Colonic mucosa (tissue), 4 donors: ENCODE results near the gene DNAJC9. TPM values are rescaled to one million over a fixed set of nuclear protein-coding genes. Genes with fewer than 3 reads are reported as not detected.

Experiments used
- DNase-seq: peaks from one replicate; pipeline ENCODE4 v3.0.0-alpha.2; 2020
- H3K27ac ChIP-seq: fragments of 200-600 bp; one replicate; pipeline ENCODE4 v1.8.0; 2021
- H3K27me3 ChIP-seq: fragments of 200-600 bp; one replicate; pipeline ENCODE4 v1.8.0; 2021
- H3K36me3 ChIP-seq: fragments of 200-600 bp; one replicate; pipeline ENCODE4 v1.8.0; 2021
- H3K4me1 ChIP-seq: fragments of 200-600 bp; one replicate; pipeline ENCODE4 v1.8.0; 2021; ENCODE audit warnings: mild to moderate bottlenecking
- H3K4me3 ChIP-seq: fragments of 200-600 bp; one replicate; pipeline ENCODE4 v1.8.0; 2021
- H3K9ac ChIP-seq, 2 donors: one replicate each; pipeline ENCODE4 v1.7.0; 2013; ENCODE audit warnings: control low read depth in 2 of 2, low read depth in 2 of 2, low read length in 2 of 2
- H3K9me3 ChIP-seq: fragments of 200-600 bp; one replicate; pipeline ENCODE4 v1.8.0; 2021
- CTCF ChIP-seq: fragments of 200-600 bp; IDR thresholded peaks from one replicate; pipeline ENCODE4 v1.8.0; 2022; ENCODE audit warnings: antibody characterized with exemption, mild to moderate bottlenecking
- intact Hi-C: fragments of 100-400 bp; cut with DNase I; formaldehyde crosslinking; loops from one replicate; pipeline ENCODE4 v1.14.1; 2022
- total RNA-seq, 2 donors: library from RNA; stranded (reverse); fragmentation: NEBNext Ultra II Directional in 1 of 2; extraction: Animal tissue kit (Norgen Biotek cat#: 25700) in 1 of 2; gene quantifications; one replicate each; pipeline ENCODE4 v1.2.1, GENCODE V29; 2021
- donor health status: healthy.
- donor health status: DM: no; HTN: no; CAD: no.
- donor health status: DM: no; HTN: no; CAD: no.

DNAJC9 gene
- total RNA-seq, 2 donors from 2014 or later, result 14.4 to 34.8 TPM

GRCh38 chr10:73246322-73246645 is 771 bp downstream of the DNAJC9 start:
- Histone ChIP-seq H3K4me1 (peaks cover 3% of the 10 kb centered on the region), H3K9ac (peak overlapping the region; percentile 53 to 81), H3K36me3 (no peaks in the 10 kb centered on the region), H3K27ac (peak overlapping the region; percentile 78), H3K9me3 (no peaks in the 10 kb centered on the region), H3K4me3 (peak overlapping the region; percentile 85), H3K27me3 (no peaks in the 10 kb centered on the region)
- intact Hi-C loops, result no loop called here
- TF ChIP-seq CTCF, result no peak
- no peak for DNase-seq

GRCh38 chr10:73244866-73245477 is 2.1 kb downstream of the DNAJC9 start:
- intact Hi-C loops, result no loop called here
- no peak for DNase-seq
- Histone ChIP-seq H3K27me3 (no peaks in the 10 kb centered on the region), H3K36me3 (no peaks in the 10 kb centered on the region), H3K4me3 (no peak overlapping the region), H3K9ac (no peak overlapping the region), H3K27ac (no peak overlapping the region), H3K9me3 (no peaks in the 10 kb centered on the region), H3K4me1 (no peaks in the 10 kb centered on the region)
- TF ChIP-seq CTCF, result no peak

GRCh38 chr10:73239908-73240307 is 7.1 kb downstream of the DNAJC9 start:
- no peaks in the 10 kb centered on the region for H3K4me1 ChIP-seq
- no peak for DNase-seq
- H3K4me3 ChIP-seq, result no peak overlapping the region
- H3K9me3 ChIP-seq, result no peaks in the 10 kb centered on the region
- no peaks in the 10 kb centered on the region for H3K36me3 ChIP-seq
- H3K27me3 ChIP-seq, result no peaks in the 10 kb centered on the region
- no peak for TF ChIP-seq CTCF
- intact Hi-C loops, result no loop called here
- H3K27ac ChIP-seq, result no peak overlapping the region
- no peak overlapping the region for H3K9ac ChIP-seq

- intact Hi-C loops, result no loop called here
- peaks cover 4% of the 10 kb centered on the region for H3K36me3 ChIP-seq
- no peak overlapping the region for H3K4me3 ChIP-seq
- no peak overlapping the region for H3K9ac ChIP-seq
- H3K27ac ChIP-seq, result no peak overlapping the region
- H3K9me3 ChIP-seq, result no peaks in the 10 kb centered on the region
- no peak for DNase-seq
- no peaks in the 10 kb centered on the region for H3K4me1 ChIP-seq
- no peak for TF ChIP-seq CTCF
- no peaks in the 10 kb centered on the region for H3K27me3 ChIP-seq
These were observed 8.0 kb downstream of the DNAJC9 start for GRCh38 chr10:73238990-73239566.

GRCh38 chr10:73234695-73235094 is 12.4 kb downstream of the DNAJC9 start:
- Histone ChIP-seq H3K27me3 (no peaks in the 10 kb centered on the region), H3K36me3 (peaks cover 4% of the 10 kb centered on the region), H3K9ac (no peak overlapping the region), H3K4me1 (no peaks in the 10 kb centered on the region), H3K27ac (no peak overlapping the region), H3K9me3 (no peaks in the 10 kb centered on the region), H3K4me3 (no peak overlapping the region)
- TF ChIP-seq CTCF, result no peak
- no peak for DNase-seq
- intact Hi-C loops, result no loop called here
